ENCODE data around the gene KIRREL3. TPM values are rescaled to one million over a fixed set of nuclear protein-coding genes. Genes with fewer than 3 reads are reported as not detected.

The KIRREL3 gene
- total and polyA plus RNA-seq, 3 experiments from 2014 or later: not detected

DNA sequence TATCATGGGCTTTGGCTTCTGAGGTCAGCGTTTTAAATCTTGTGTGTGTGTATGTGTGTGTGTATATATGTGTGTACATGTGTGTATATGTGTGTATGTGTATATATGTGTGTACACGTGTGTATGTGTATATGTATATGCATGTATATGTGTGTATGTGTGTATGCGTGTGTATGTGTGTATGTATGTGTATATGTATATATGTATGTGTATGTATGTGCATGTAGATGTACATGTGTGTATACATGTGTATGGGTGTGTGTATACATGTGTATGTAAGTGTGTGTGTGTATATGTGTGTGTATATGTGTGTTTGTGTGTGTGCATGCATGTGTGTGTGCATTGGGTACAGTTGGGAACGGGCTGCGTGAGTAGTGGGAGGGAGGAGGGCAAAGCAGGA, 522.1 kb downstream of the KIRREL3 start:
- POLR2A ChIA-PET: no interaction called here
- H3K27ac ChIP-seq (ENCODE audit: low read depth, low read length): no peak overlapping the region

GRCh38 chr11:126477535-126478305, 522.9 kb downstream of the KIRREL3 start:
- Mint-ChIP-seq H3K4me1 (peaks cover 15 to 28% (median 25%) of the 10 kb centered on the region in 3 donors), H3K27ac (peak overlapping the region in 5 of 8 donors; percentile 39 to 92 (median 88)), H3K36me3 (no peaks in the 10 kb centered on the region), H3K27me3 (peaks cover 0 to 3% of the 10 kb centered on the region in 2 donors), H3K9me3 (no peaks in the 10 kb centered on the region), H3K4me3 (peak overlapping the region in 6 of 7 donors; percentile 20 to 82 (median 62))
- Histone ChIP-seq H3K36me3 (ENCODE audit: insufficient read depth, low read length) (no peaks in the 10 kb centered on the region), H3K4me1 (ENCODE audit: insufficient read depth, low read length) (peaks cover 10% of the 10 kb centered on the region), H3K27me3 (ENCODE audit: insufficient read depth, low read length, poor library complexity, severe bottlenecking) (no peaks in the 10 kb centered on the region), H3K9me3 (ENCODE audit: low read length) (no peaks in the 10 kb centered on the region), H3K4me3 (ENCODE audit: low read length) (no peak overlapping the region), H3K27ac (ENCODE audit: low read depth, low read length) (no peak overlapping the region)
- no peak for DNase-seq
- ChIA-PET POLR2A (no interaction called here), CTCF (interaction anchor here (1.2 to 3.4 kb wide), 2 partner anchors 37 to 167 kb away, joined by 4 to 39 read pairs; no protein-coding TSS in a partner anchor)

More for the DNA sequence above, 522.1 kb downstream of the KIRREL3 start:
- H3K9me3 Mint-ChIP-seq: no peaks in the 10 kb centered on the region
- H3K36me3 ChIP-seq (ENCODE audit: insufficient read depth, low read length): no peaks in the 10 kb centered on the region
- no peak overlapping the region for H3K4me3 ChIP-seq (ENCODE audit: low read length)
- DNase-seq: no peak
- no peaks in the 10 kb centered on the region for H3K9me3 ChIP-seq (ENCODE audit: low read length)
- H3K27me3 ChIP-seq (ENCODE audit: insufficient read depth, low read length, poor library complexity, severe bottlenecking): no peaks in the 10 kb centered on the region
- H3K4me1 Mint-ChIP-seq: peaks cover 15 to 28% (median 25%) of the 10 kb centered on the region in 3 donors
- CTCF ChIA-PET: interaction anchor here (3.4 kb wide), 1 partner anchor 168 kb away, joined by 39 read pairs; no protein-coding TSS in a partner anchor
- no peak overlapping the region for H3K4me3 Mint-ChIP-seq
- no peaks in the 10 kb centered on the region for H3K36me3 Mint-ChIP-seq
- H3K27me3 Mint-ChIP-seq: peaks cover 0 to 3% of the 10 kb centered on the region in 2 donors
- peak overlapping the region in 2 of 8 donors; percentile 38 to 58 for H3K27ac Mint-ChIP-seq
- peaks cover 10% of the 10 kb centered on the region for H3K4me1 ChIP-seq (ENCODE audit: insufficient read depth, low read length)

GRCh38 chr11:126476977-126477376, 523.6 kb downstream of the KIRREL3 start:
- H3K36me3 Mint-ChIP-seq: no peaks in the 10 kb centered on the region
- POLR2A ChIA-PET: no interaction called here
- Histone ChIP-seq H3K27me3 (ENCODE audit: insufficient read depth, low read length, poor library complexity, severe bottlenecking) (no peaks in the 10 kb centered on the region), H3K27ac (ENCODE audit: low read depth, low read length) (no peak overlapping the region), H3K9me3 (ENCODE audit: low read length) (no peaks in the 10 kb centered on the region), H3K4me3 (ENCODE audit: low read length) (no peak overlapping the region), H3K4me1 (ENCODE audit: insufficient read depth, low read length) (peaks cover 10% of the 10 kb centered on the region), H3K36me3 (ENCODE audit: insufficient read depth, low read length) (no peaks in the 10 kb centered on the region)
- peaks cover 0 to 3% of the 10 kb centered on the region in 2 donors for H3K27me3 Mint-ChIP-seq
- H3K27ac Mint-ChIP-seq: peak overlapping the region in 3 of 8 donors; percentile 47 to 88 (median 64)
- DNase-seq: no peak
- CTCF ChIA-PET: interaction anchor here (1.2 kb wide), 1 partner anchor 36 kb away, joined by 4 read pairs; no protein-coding TSS in a partner anchor
- H3K9me3 Mint-ChIP-seq: no peaks in the 10 kb centered on the region
- H3K4me1 Mint-ChIP-seq: peaks cover 15 to 28% (median 25%) of the 10 kb centered on the region in 3 donors
- peak overlapping the region in 5 of 7 donors; percentile 3 to 70 (median 59) for H3K4me3 Mint-ChIP-seq

DNA sequence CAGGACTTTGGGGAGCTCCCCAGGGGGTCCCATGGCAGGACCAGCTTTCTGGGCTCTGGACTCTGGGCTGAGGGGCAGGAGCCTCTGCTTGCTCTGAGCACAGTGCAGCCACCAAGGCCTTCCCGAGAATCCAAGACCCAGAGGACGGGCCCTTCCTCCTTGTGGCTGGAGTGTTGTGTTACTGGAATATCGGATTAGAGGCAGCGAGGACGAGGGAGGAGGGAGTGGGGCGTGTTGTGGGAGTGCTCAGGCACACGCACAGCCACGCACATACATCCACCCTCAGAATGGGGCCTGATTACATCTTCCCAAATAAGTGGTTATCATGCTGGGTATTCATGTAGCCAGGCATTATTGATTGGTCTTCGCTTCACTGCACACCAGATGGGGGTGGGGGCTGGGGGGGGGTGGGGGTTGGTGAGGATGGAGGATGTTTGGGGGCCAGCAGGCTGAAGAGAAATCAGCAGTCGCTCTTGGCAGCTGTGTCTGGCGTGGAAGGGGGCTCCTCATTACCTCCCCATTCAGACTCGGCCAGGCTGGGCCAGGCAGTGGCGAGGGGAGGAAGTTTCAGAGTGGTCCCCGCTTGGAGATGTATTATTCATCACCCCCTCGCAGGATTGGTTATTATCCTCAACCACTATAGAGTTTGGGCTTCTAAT, 524.2 kb downstream of the KIRREL3 start:
- Mint-ChIP-seq H3K9me3 (no peaks in the 10 kb centered on the region), H3K4me1 (peaks cover 15 to 28% (median 25%) of the 10 kb centered on the region in 3 donors), H3K27me3 (peaks cover 0 to 3% of the 10 kb centered on the region in 2 donors), H3K36me3 (no peaks in the 10 kb centered on the region), H3K4me3 (peak overlapping the region in 3 of 7 donors; percentile 32 to 62 (median 59)), H3K27ac (peak overlapping the region in 3 of 8 donors; percentile 8 to 64 (median 58))
- H3K27ac ChIP-seq (ENCODE audit: low read depth, low read length): no peak overlapping the region
- peaks cover 10% of the 10 kb centered on the region for H3K4me1 ChIP-seq (ENCODE audit: insufficient read depth, low read length)
- ChIA-PET CTCF (no interaction called here), POLR2A (no interaction called here)
- H3K4me3 ChIP-seq (ENCODE audit: low read length): no peak overlapping the region
- H3K9me3 ChIP-seq (ENCODE audit: low read length): no peaks in the 10 kb centered on the region
- H3K36me3 ChIP-seq (ENCODE audit: insufficient read depth, low read length): no peaks in the 10 kb centered on the region
- no peaks in the 10 kb centered on the region for H3K27me3 ChIP-seq (ENCODE audit: insufficient read depth, low read length, poor library complexity, severe bottlenecking)
- no peak for DNase-seq

GRCh38 chr11:126475014-126475991, 525.3 kb downstream of the KIRREL3 start:
- DNase-seq: no peak
- Mint-ChIP-seq H3K27ac (no peak overlapping the region), H3K36me3 (no peaks in the 10 kb centered on the region), H3K4me1 (peaks cover 10 to 20% (median 18%) of the 10 kb centered on the region in 3 donors), H3K27me3 (peaks cover 0 to 3% of the 10 kb centered on the region in 2 donors), H3K9me3 (no peaks in the 10 kb centered on the region), H3K4me3 (peak overlapping the region in 1 of 7 donors; percentile 44)
- no peaks in the 10 kb centered on the region for H3K36me3 ChIP-seq (ENCODE audit: insufficient read depth, low read length)
- peaks cover 7% of the 10 kb centered on the region for H3K4me1 ChIP-seq (ENCODE audit: insufficient read depth, low read length)
- no peak overlapping the region for H3K27ac ChIP-seq (ENCODE audit: low read depth, low read length)
- H3K9me3 ChIP-seq (ENCODE audit: low read length): no peaks in the 10 kb centered on the region
- no peaks in the 10 kb centered on the region for H3K27me3 ChIP-seq (ENCODE audit: insufficient read depth, low read length, poor library complexity, severe bottlenecking)
- POLR2A ChIA-PET: no interaction called here
- H3K4me3 ChIP-seq (ENCODE audit: low read length): no peak overlapping the region
- CTCF ChIA-PET: no interaction called here

DNA sequence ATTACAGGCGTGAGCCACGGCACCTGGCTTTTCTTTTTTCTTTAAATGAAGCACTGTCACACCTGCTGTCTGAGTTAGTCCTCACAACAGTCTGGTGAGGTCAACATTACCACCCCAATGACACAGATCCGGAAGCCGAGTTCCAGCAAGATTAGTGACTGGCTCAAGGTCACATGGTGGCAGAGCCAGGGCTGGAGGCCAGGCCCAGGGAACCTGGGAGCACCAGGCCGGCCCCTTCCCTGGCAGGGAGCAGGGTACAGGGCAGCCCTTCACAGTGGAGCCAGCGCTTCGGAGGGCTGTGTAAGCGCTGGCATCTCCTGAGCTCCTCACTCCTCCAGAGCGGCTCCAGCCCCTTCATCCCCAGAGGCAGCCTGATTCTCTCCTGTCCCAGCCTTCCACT, 526.4 kb downstream of the KIRREL3 start:
- H3K4me3 Mint-ChIP-seq: no peak overlapping the region
- POLR2A ChIA-PET: no interaction called here
- CTCF ChIA-PET: no interaction called here
- H3K36me3 Mint-ChIP-seq: no peaks in the 10 kb centered on the region
- no peak for DNase-seq
- no peaks in the 10 kb centered on the region for H3K36me3 ChIP-seq (ENCODE audit: insufficient read depth, low read length)
- H3K4me1 Mint-ChIP-seq: peaks cover 10 to 20% (median 18%) of the 10 kb centered on the region in 3 donors
- H3K9me3 Mint-ChIP-seq: no peaks in the 10 kb centered on the region
- H3K4me1 ChIP-seq (ENCODE audit: insufficient read depth, low read length): peaks cover 5% of the 10 kb centered on the region
- no peak overlapping the region for H3K27ac Mint-ChIP-seq
- H3K27ac ChIP-seq (ENCODE audit: low read depth, low read length): no peak overlapping the region
- H3K4me3 ChIP-seq (ENCODE audit: low read length): no peak overlapping the region
- no peaks in the 10 kb centered on the region for H3K9me3 ChIP-seq (ENCODE audit: low read length)
- H3K27me3 ChIP-seq (ENCODE audit: insufficient read depth, low read length, poor library complexity, severe bottlenecking): no peaks in the 10 kb centered on the region
- H3K27me3 Mint-ChIP-seq: peaks cover 0 to 3% of the 10 kb centered on the region in 2 donors

DNA sequence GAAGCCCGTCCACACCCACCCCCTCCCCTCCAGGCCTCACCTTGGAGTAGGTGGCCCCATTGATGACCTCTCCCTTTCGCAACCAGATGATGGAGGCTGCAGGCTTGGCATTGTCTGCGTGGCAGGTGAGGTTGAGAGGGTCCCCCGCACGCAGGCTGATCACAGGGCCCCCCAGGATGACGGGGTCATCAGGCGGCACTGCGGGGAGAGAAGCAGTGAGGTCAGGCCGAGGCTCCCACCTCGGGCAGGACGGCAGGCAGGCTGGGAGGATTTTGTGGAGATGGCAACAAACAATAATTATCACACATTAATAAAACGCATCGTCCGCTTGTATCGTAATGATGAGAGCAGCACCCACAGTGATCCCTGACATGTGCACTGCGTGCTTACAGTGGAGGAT, 527.3 kb downstream of the KIRREL3 start:
- no peak overlapping the region for H3K4me3 Mint-ChIP-seq

More for the DNA sequence above, 527.3 kb downstream of the KIRREL3 start:
- Mint-ChIP-seq H3K27me3 (peaks cover 2 to 3% of the 10 kb centered on the region in 2 donors), H3K27ac (no peak overlapping the region), H3K36me3 (no peaks in the 10 kb centered on the region), H3K9me3 (no peaks in the 10 kb centered on the region), H3K4me1 (peaks cover 8 to 15% (median 15%) of the 10 kb centered on the region in 3 donors)
- Histone ChIP-seq H3K27ac (ENCODE audit: low read depth, low read length) (no peak overlapping the region), H3K9me3 (ENCODE audit: low read length) (no peaks in the 10 kb centered on the region), H3K4me1 (ENCODE audit: insufficient read depth, low read length) (peaks cover 5% of the 10 kb centered on the region), H3K4me3 (ENCODE audit: low read length) (no peak overlapping the region), H3K27me3 (ENCODE audit: insufficient read depth, low read length, poor library complexity, severe bottlenecking) (no peaks in the 10 kb centered on the region), H3K36me3 (ENCODE audit: insufficient read depth, low read length) (no peaks in the 10 kb centered on the region)
- DNase-seq: no peak
- POLR2A ChIA-PET: no interaction called here
- CTCF ChIA-PET: no interaction called here

All from CD8-positive, alpha-beta memory T cell (primary cell).